HepG2 (cell line): ENCODE data around the gene VAC14. TPM values are rescaled to one million over a fixed set of nuclear protein-coding genes. Genes with fewer than 3 reads are reported as not detected.
A peak's percentile ranks its signal among the peaks of the same experiment; 100 is the strongest.

Experiments
- ATM ChIP-seq: fragments of 450-650 bp; IDR thresholded peaks from 2 replicates; pipeline ENCODE4 v1.7.1; 2017; ENCODE audit warnings: mild to moderate bottlenecking, borderline replicate concordance
- CREM ChIP-seq, 2 experiments: sonication (generic) in 1 of 2; formaldehyde crosslinking in 1 of 2; IDR thresholded peaks; 2 replicates each; pipeline versions ENCODE4 v1.4.0 to v1.6.1; 2016 to 2020; ENCODE audit warnings: antibody characterized with exemption in 1 of 2, mild to moderate bottlenecking in 1 of 2, missing genetic modification reagents in 1 of 2
- GATA4 ChIP-seq: sonication (generic); IDR thresholded peaks from 2 replicates; pipeline ENCODE4 v1.6.1; 2016; ENCODE audit warnings: antibody characterized with exemption, low read depth, borderline replicate concordance
- GFI1 ChIP-seq: sonication (generic); formaldehyde crosslinking; IDR thresholded peaks from 2 replicates; pipeline ENCODE4 v1.5.0; 2020; ENCODE audit warnings: missing genetic modification reagents, mild to moderate bottlenecking, borderline replicate concordance
- GTF2F1 ChIP-seq: fragments of 150-350 bp; IDR thresholded peaks from 2 replicates; pipeline ENCODE4 v1.6.1; 2014; ENCODE audit warnings: low read length
- HCFC1 ChIP-seq: fragments of 150-350 bp; IDR thresholded peaks from 2 replicates; pipeline ENCODE4 v1.6.1; 2014; ENCODE audit warnings: low read depth, low read length
- KDM4B ChIP-seq: sonication (generic); formaldehyde crosslinking; IDR thresholded peaks from 2 replicates; pipeline ENCODE4 v1.4.0; 2020; ENCODE audit warnings: missing genetic modification reagents
- KDM5B ChIP-seq: sonication (generic); formaldehyde crosslinking; IDR thresholded peaks from 2 replicates; pipeline ENCODE4 v1.4.0; 2020; ENCODE audit warnings: missing genetic modification reagents, mild to moderate bottlenecking, borderline replicate concordance
- NR2F1 ChIP-seq, 2 experiments: fragments of 450-650 bp in 1 of 2; formaldehyde crosslinking in 1 of 2; IDR thresholded peaks; 2 replicates each; pipeline versions ENCODE4 v1.5.0 to v1.6.1; 2016 to 2020; ENCODE audit warnings: mild to moderate bottlenecking in 1 of 2, missing compliant biosample characterization in 1 of 2, missing genetic modification reagents in 1 of 2, moderate library complexity in 1 of 2
- PPARG ChIP-seq: conservative IDR thresholded peaks from 2 replicates; pipeline ENCODE4 v1.6.1; 2016; ENCODE audit warnings: missing biosample characterization, missing genetic modification reagents
- SMARCC2 ChIP-seq: fragments of 450-650 bp; IDR thresholded peaks from 2 replicates; pipeline ENCODE4 v1.6.1; 2017; ENCODE audit warnings: antibody characterized with exemption, mild to moderate bottlenecking
- SOX6 ChIP-seq, 2 experiments: fragments of 450-650 bp in 1 of 2; sonication (generic) in 1 of 2; formaldehyde crosslinking in 1 of 2; IDR thresholded peaks; 2 replicates each; pipeline versions ENCODE4 v1.4.0 to v1.6.1; 2017 to 2020; ENCODE audit warnings: antibody characterized with exemption in 1 of 2, mild to moderate bottlenecking in 1 of 2, missing genetic modification reagents in 1 of 2
- ZNF431 ChIP-seq: sonication (generic); formaldehyde crosslinking; IDR thresholded peaks from 2 replicates; pipeline ENCODE4 v1.9.0; 2022; ENCODE audit warnings: missing genetic modification reagents, low read depth, mild to moderate bottlenecking, borderline replicate concordance
- ZNF496 ChIP-seq: sonication (generic); formaldehyde crosslinking; IDR thresholded peaks from 2 replicates; pipeline ENCODE4 v1.8.1; 2023; ENCODE audit warnings: mild to moderate bottlenecking, moderate library complexity, missing genetic modification reagents; ENCODE audit not compliant: insufficient replicate concordance
- ZNF510 ChIP-seq: sonication (generic); formaldehyde crosslinking; IDR thresholded peaks from 2 replicates; pipeline ENCODE4 v1.4.0; 2020; ENCODE audit warnings: low read depth, mild to moderate bottlenecking, missing genetic modification reagents
- ZNF616 ChIP-seq: sonication (generic); formaldehyde crosslinking; IDR thresholded peaks from 2 replicates; pipeline ENCODE4 v1.5.0; 2020; ENCODE audit warnings: low read depth, mild to moderate bottlenecking, missing genetic modification reagents
- ZNF672 ChIP-seq: sonication (generic); formaldehyde crosslinking; IDR thresholded peaks from 2 replicates; pipeline ENCODE4 v1.8.1; 2022; ENCODE audit warnings: missing genetic modification reagents
- ZNF75D ChIP-seq: sonication (generic); formaldehyde crosslinking; IDR thresholded peaks from 2 replicates; pipeline ENCODE4 v1.8.1; 2023; ENCODE audit warnings: missing genetic modification reagents, mild to moderate bottlenecking, borderline replicate concordance
- ZZZ3 ChIP-seq: sonication (generic); formaldehyde crosslinking; IDR thresholded peaks from 2 replicates; pipeline ENCODE4 v1.4.0; 2020; ENCODE audit warnings: missing genetic modification reagents, mild to moderate bottlenecking, borderline replicate concordance
- polyA plus RNA-seq, 8 experiments: library from polyadenylated mRNA; depleted of rRNA in 3 of 8; stranded (reverse) in 7 of 8; unstranded in 1 of 8; fragments of >200 nt; fragmentation: Illumina TruSeq in 4 of 8; extraction: Trizol in 4 of 8; gene quantifications; 2 replicates each; pipeline versions ENCODE4 v1.2.1 to v1.2.3, GENCODE V29; 2011 to 2016; ENCODE audit warnings: low read depth in 4 of 8, missing spikeins in 1 of 8, mixed read lengths in 1 of 8; ENCODE audit not compliant: insufficient read depth in 1 of 8
- total RNA-seq, 5 experiments: library from RNA; depleted of rRNA; stranded (reverse); fragments of >200 nt; fragmentation: Illumina TruSeq; extraction: Trizol; gene quantifications; 2 replicates each; pipeline ENCODE4 v1.2.3, GENCODE V29; 2016; ENCODE audit warnings: low read depth in 1 of 5
- TF ChIP-seq, protein P1 (sequence below): sonication (generic); formaldehyde crosslinking; IDR thresholded peaks from 2 replicates; pipeline ENCODE4 v1.4.0; 2020; ENCODE audit warnings: missing genetic modification reagents, borderline replicate concordance
- TF ChIP-seq, protein P2 (sequence below): sonication (generic); formaldehyde crosslinking; IDR thresholded peaks from 2 replicates; pipeline ENCODE4 v1.8.0; 2022; ENCODE audit warnings: missing genetic modification reagents, low read depth, mild to moderate bottlenecking, borderline replicate concordance
- TF ChIP-seq, protein P3 (sequence below): sonication (generic); formaldehyde crosslinking; IDR thresholded peaks from 2 replicates; pipeline ENCODE4 v1.9.0; 2022; ENCODE audit warnings: missing genetic modification reagents, mild to moderate bottlenecking, borderline replicate concordance
- TF ChIP-seq, protein P4 (sequence below): sonication (generic); formaldehyde crosslinking; IDR thresholded peaks from 2 replicates; pipeline ENCODE4 v1.5.0; 2020; ENCODE audit warnings: missing genetic modification reagents

Gene VAC14
- total and polyA plus RNA-seq, 2 of the 13 experiments (the other 11 are each of a cell fraction or from before 2014, with no cell fraction given) = 23.5 to 24.6 TPM

DNA sequence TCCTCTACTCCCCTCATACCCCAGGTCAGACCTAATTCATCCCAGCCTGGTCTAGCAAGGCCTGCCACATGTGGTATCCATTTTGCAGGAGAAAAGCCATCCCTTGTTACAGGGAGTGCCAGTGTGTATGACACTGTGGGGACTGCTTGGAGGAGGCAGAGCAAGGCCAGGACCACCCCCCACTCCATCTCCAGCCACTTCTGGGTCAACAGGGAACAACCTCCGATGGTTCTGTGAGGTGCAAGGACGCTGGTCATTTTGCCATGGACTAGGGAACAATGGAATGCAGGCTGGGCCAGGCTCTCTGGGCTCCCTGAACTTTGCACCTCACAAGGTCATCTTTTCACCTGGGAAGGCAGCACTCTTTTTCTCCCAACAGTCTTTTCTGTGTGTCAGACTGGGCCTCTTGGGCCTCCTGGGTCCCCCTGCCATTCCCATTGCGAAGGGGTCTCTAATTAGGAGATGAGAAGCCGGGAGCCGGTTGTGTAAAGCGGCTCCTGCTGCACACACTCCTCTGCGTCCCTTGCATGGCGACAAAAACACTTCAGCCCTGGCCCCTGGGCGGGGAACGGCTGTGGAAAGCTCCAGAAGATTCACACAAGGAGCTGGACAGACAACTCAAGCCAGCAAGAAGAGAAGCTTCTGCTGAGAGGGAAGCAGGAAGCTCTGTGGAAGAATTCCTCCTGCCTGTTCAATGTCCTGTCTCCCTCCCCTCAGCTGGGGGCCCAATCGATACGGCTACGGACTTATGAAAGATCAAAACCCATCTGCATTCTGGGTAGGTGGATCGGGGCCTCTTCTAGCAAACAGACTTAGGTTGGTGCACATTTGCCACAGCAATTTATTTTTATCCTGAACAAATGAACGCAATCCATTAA is 76.6 kb downstream of the VAC14 start (continued):
- TF ChIP-seq HCFC1 (peak; percentile 18; the same call in 1 of the 2 replicates), NR2F1 (CRISPR knock-in tag; IDR thresholded peaks at IDR 0.05) (peak; percentile 62 to 74; a peak in 3 of 4 replicates), ZNF672 (CRISPR knock-in tag) (no peak), KDM5B (CRISPR knock-in tag) (peak; percentile 82; the same call in 1 of the 2 replicates), ZNF510 (no peak; the same call in 1 of the 2 replicates), GFI1 (CRISPR knock-in tag) (peak; percentile 62; the same call in 1 of the 2 replicates), GATA4 (0 out of 2 replicates have a peak, but pooled peaks have one; percentile 61), PPARG (peak; percentile 34; the same call in 1 of the 2 replicates), CREM (IDR thresholded peaks at IDR 0.05) (peak; percentile 61; the same call in 1 of the 2 replicates), CREM (CRISPR knock-in tag; IDR thresholded peaks at IDR 0.05) (no peak), ZNF75D (CRISPR knock-in tag) (no peak), ATM (no peak), SOX6 (IDR thresholded peaks at IDR 0.05) (no peak), SOX6 (CRISPR knock-in tag; IDR thresholded peaks at IDR 0.05) (peak; percentile 92), ZNF616 (CRISPR knock-in tag) (0 out of 2 replicates have a peak, but pooled peaks have one; percentile 5), ZNF431 (peak; percentile 68; the same call in 1 of the 2 replicates), ZNF496 (CRISPR knock-in tag) (no peak), SMARCC2 (peak; percentile 4; the same call in 1 of the 2 replicates), GTF2F1 (peak; percentile 54; the same call in 1 of the 2 replicates), ZZZ3 (CRISPR knock-in tag) (0 out of 2 replicates have a peak, but pooled peaks have one; percentile 34), KDM4B (CRISPR knock-in tag) (peak; percentile 78; the same call in 1 of the 2 replicates)
- TF ChIP-seq, protein P1, sequence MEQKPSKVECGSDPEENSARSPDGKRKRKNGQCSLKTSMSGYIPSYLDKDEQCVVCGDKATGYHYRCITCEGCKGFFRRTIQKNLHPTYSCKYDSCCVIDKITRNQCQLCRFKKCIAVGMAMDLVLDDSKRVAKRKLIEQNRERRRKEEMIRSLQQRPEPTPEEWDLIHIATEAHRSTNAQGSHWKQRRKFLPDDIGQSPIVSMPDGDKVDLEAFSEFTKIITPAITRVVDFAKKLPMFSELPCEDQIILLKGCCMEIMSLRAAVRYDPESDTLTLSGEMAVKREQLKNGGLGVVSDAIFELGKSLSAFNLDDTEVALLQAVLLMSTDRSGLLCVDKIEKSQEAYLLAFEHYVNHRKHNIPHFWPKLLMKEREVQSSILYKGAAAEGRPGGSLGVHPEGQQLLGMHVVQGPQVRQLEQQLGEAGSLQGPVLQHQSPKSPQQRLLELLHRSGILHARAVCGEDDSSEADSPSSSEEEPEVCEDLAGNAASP (CRISPR knock-in tag) = peak; percentile 64
- TF ChIP-seq, protein P2, sequence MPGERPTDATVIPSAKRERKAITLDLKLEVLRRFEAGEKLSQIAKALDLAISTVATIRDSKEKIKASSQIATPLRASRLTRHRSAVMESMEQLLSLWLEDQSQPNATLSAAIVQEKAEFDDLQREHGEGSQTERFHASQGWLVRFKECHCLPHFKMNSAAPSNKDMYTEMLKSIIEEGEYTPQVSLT (CRISPR knock-in tag) = no peak
- TF ChIP-seq, protein P3, sequence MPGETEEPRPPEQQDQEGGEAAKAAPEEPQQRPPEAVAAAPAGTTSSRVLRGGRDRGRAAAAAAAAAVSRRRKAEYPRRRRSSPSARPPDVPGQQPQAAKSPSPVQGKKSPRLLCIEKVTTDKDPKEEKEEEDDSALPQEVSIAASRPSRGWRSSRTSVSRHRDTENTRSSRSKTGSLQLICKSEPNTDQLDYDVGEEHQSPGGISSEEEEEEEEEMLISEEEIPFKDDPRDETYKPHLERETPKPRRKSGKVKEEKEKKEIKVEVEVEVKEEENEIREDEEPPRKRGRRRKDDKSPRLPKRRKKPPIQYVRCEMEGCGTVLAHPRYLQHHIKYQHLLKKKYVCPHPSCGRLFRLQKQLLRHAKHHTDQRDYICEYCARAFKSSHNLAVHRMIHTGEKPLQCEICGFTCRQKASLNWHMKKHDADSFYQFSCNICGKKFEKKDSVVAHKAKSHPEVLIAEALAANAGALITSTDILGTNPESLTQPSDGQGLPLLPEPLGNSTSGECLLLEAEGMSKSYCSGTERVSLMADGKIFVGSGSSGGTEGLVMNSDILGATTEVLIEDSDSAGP = 0 out of 2 replicates have a peak, but pooled peaks have one; percentile 10
- TF ChIP-seq, protein P4, sequence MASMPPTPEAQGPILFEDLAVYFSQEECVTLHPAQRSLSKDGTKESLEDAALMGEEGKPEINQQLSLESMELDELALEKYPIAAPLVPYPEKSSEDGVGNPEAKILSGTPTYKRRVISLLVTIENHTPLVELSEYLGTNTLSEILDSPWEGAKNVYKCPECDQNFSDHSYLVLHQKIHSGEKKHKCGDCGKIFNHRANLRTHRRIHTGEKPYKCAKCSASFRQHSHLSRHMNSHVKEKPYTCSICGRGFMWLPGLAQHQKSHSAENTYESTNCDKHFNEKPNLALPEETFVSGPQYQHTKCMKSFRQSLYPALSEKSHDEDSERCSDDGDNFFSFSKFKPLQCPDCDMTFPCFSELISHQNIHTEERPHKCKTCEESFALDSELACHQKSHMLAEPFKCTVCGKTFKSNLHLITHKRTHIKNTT (CRISPR knock-in tag) = no peak
